GM18873 (cell line): ENCODE data around the gene ZFC3H1.

Source experiments
- ATAC-seq: cut with Tn5 transposase; IDR thresholded peaks from one replicate; pipeline ENCODE4 v1.9.1; 2021; ENCODE audit warnings: mild to moderate bottlenecking, moderate library complexity, moderate number of reproducible peaks; ENCODE audit not compliant: unreplicated experiment, low FRiP score

The ZFC3H1 gene

GRCh38 chr12:71641390-71641789 is 22.3 kb downstream of the ZFC3H1 start:
- ATAC-seq: no peak

GRCh38 chr12:71640316-71640715 is 23.3 kb downstream of the ZFC3H1 start:
- no peak for ATAC-seq

GRCh38 chr12:71639341-71639760 is 24.3 kb downstream of the ZFC3H1 start:
- ATAC-seq: no peak

GRCh38 chr12:71638499-71638898 is 25.1 kb downstream of the ZFC3H1 start:
- ATAC-seq: no peak

GRCh38 chr12:71636704-71637115 is 26.9 kb downstream of the ZFC3H1 start:
- ATAC-seq: no peak

GRCh38 chr12:71627438-71628002 is 36.1 kb downstream of the ZFC3H1 start:
- no peak for ATAC-seq

GRCh38 chr12:71626768-71627167 is 36.9 kb downstream of the ZFC3H1 start:
- no peak for ATAC-seq

- no peak for ATAC-seq
Observed at GRCh38 chr12:71626098-71626497, 37.5 kb downstream of the ZFC3H1 start.

GRCh38 chr12:71625476-71625875 is 38.2 kb downstream of the ZFC3H1 start:
- ATAC-seq: no peak

GRCh38 chr12:71621938-71622337 is 41.7 kb downstream of the ZFC3H1 start:
- ATAC-seq: no peak

- no peak for ATAC-seq
Observed at GRCh38 chr12:71610031-71610795, 53.4 kb downstream of the ZFC3H1 start.

GRCh38 chr12:71607494-71608330 is 55.9 kb downstream of the ZFC3H1 start:
- no peak for ATAC-seq

- no peak for ATAC-seq
Observed at GRCh38 chr12:71605039-71605438, 58.6 kb downstream of the ZFC3H1 start.

GRCh38 chr12:71602761-71603577 is 60.7 kb downstream of the ZFC3H1 start:
- ATAC-seq: no peak

- no peak for ATAC-seq
Observed at GRCh38 chr12:71601546-71601945, 62.1 kb downstream of the ZFC3H1 start.

GRCh38 chr12:71599210-71599609 is 64.4 kb downstream of the ZFC3H1 start:
- ATAC-seq: no peak

GRCh38 chr12:71594214-71594948 is 69.3 kb downstream of the ZFC3H1 start:
- ATAC-seq: no peak

GRCh38 chr12:71592841-71593240 is 70.8 kb downstream of the ZFC3H1 start:
- ATAC-seq: no peak

GRCh38 chr12:71591601-71592000 is 72.0 kb downstream of the ZFC3H1 start:
- no peak for ATAC-seq

GRCh38 chr12:71589478-71589881 is 74.2 kb downstream of the ZFC3H1 start:
- no peak for ATAC-seq
